ENCODE results near the gene FSTL3. TPM values are rescaled to one million over a fixed set of nuclear protein-coding genes. Genes with fewer than 3 reads are reported as not detected.

FSTL3 gene
- total RNA-seq, 1 donor, result 52.1 TPM

DNA sequence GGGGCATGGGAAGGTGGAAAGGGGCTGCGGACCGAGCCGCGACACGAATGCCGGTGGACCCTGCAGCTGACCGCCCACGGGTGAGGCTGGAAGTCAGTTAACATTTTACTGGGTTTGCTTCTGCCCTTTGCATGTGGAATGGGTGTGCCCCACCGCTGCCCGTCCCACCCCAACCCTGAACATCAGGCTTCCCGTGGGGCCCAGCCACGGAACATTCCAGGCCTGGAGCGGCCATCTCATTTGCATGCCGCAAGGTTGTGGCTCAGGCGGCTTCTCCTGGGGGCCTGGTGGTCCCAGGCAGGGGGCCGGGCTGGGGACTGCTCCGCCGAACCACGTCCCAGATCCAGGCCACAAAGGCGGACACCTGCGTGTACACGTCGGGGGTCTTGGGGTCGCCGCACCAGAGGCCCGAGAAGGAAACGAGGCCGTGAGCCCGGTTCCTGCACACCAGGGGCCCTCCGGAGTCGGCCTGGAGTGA lies 9.3 kb downstream of the FSTL3 start:
- no peaks in the 10 kb centered on the region for H3K27me3 ChIP-seq (ENCODE audit: insufficient read depth, low read length)
- H4K20me1 ChIP-seq (ENCODE audit: insufficient read depth, low read length), result no peaks in the 10 kb centered on the region
- TF ChIP-seq, protein P1, sequence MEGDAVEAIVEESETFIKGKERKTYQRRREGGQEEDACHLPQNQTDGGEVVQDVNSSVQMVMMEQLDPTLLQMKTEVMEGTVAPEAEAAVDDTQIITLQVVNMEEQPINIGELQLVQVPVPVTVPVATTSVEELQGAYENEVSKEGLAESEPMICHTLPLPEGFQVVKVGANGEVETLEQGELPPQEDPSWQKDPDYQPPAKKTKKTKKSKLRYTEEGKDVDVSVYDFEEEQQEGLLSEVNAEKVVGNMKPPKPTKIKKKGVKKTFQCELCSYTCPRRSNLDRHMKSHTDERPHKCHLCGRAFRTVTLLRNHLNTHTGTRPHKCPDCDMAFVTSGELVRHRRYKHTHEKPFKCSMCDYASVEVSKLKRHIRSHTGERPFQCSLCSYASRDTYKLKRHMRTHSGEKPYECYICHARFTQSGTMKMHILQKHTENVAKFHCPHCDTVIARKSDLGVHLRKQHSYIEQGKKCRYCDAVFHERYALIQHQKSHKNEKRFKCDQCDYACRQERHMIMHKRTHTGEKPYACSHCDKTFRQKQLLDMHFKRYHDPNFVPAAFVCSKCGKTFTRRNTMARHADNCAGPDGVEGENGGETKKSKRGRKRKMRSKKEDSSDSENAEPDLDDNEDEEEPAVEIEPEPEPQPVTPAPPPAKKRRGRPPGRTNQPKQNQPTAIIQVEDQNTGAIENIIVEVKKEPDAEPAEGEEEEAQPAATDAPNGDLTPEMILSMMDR (IDR thresholded peaks at IDR 0.05; ENCODE audit: extremely low read depth, low read depth, low read length), result no peak
- H3K36me3 ChIP-seq (ENCODE audit: insufficient read depth, low read length), result no peaks in the 10 kb centered on the region
- no peaks in the 10 kb centered on the region for H3K9me3 ChIP-seq (ENCODE audit: low read depth, low read length)
- no peak overlapping the region for H3K4me2 ChIP-seq (ENCODE audit: insufficient read depth, low read length)
- no peaks in the 10 kb centered on the region for H3K79me2 ChIP-seq (ENCODE audit: insufficient read depth, low read length)
- H3K27ac ChIP-seq (ENCODE audit: low read depth, low read length), result no peak overlapping the region
- H3K4me1 ChIP-seq (ENCODE audit: insufficient read depth, low read length), result no peaks in the 10 kb centered on the region
- no peak overlapping the region for H2AFZ ChIP-seq (ENCODE audit: low read length)
- peak; percentile 59 for DNase-seq (ENCODE audit: insufficient read length, low spot score, missing footprints)
- H3K4me3 ChIP-seq (ENCODE audit: insufficient read depth, low read length), result no peak overlapping the region

DNA sequence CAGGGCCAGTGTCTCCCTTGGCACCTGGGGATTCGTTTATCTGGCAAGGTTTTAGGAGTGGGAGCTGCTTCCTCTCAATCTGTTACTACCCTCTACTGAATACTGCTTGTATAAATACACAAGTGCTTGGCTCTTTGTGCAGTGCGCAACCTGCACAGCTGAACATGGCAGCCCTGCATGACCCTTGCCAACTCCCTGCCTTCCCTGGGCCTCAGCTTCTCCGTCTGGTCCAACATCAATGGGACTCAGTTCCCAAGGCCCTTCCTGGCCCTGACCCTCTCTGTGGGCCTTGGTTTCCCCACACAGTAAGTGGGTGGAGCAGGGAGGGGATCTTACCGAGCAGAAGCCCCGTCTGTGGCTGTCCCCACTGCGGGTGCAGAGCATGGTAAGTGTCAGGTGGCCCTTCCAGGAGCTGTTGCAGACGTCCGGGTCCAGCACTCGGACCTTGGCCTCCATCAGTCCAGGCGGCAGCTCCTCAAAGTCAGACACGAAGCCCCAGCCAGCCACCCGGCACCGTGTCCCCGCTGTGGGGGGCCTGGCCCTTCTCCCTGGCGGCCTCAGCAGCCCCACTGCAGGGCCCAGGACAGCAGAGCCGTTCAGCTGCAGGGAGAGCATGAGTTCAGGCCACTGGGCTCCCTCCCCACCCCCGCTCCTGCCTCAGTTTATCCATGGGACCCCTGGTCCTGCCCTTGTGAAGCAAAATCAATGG lies 10.6 kb downstream of the FSTL3 start:
- H3K9me3 ChIP-seq (ENCODE audit: low read depth, low read length), result no peaks in the 10 kb centered on the region
- DNase-seq (ENCODE audit: insufficient read length, low spot score, missing footprints), result peak; percentile 31
- TF ChIP-seq, protein P1 (IDR thresholded peaks at IDR 0.05; ENCODE audit: extremely low read depth, low read depth, low read length), result no peak
- H3K27ac ChIP-seq (ENCODE audit: low read depth, low read length), result no peak overlapping the region
- H3K4me2 ChIP-seq (ENCODE audit: insufficient read depth, low read length), result no peak overlapping the region
- no peaks in the 10 kb centered on the region for H4K20me1 ChIP-seq (ENCODE audit: insufficient read depth, low read length)
- H3K4me3 ChIP-seq (ENCODE audit: insufficient read depth, low read length), result no peak overlapping the region
- no peaks in the 10 kb centered on the region for H3K4me1 ChIP-seq (ENCODE audit: insufficient read depth, low read length)
- no peak overlapping the region for H2AFZ ChIP-seq (ENCODE audit: low read length)
- no peaks in the 10 kb centered on the region for H3K36me3 ChIP-seq (ENCODE audit: insufficient read depth, low read length)
- H3K79me2 ChIP-seq (ENCODE audit: insufficient read depth, low read length), result no peaks in the 10 kb centered on the region
- no peaks in the 10 kb centered on the region for H3K27me3 ChIP-seq (ENCODE audit: insufficient read depth, low read length)

DNA sequence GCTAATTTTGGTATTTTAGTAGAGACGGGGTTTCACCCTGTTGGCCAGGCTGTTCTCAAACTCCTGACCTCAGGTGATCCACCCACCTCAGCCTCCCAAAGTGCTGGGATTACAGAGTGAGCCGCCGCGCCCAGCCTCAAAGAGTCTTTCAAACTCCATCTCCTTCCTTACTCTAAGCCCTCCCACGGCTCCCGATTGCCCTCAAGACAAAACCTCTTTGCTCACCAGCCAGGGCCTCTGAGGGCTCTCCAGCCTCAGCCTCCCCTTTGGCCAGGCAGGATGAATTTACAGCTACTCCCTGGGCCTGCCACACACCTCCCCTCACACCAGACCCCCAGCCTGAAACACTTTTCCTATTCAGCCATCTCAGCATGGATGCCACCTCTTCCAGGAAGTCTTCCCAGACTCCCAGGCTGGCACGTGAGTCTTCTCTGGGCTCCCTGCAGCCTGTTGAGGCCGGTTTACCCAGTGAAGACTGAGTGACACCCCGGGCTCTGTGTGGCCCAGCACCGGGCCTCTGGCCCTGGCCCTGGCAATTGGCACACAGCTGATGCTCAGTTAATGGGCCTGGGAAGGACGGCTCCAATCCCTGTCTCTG lies 11.5 kb downstream of the FSTL3 start:
- Histone ChIP-seq H2AFZ (ENCODE audit: low read length) (no peak overlapping the region), H3K79me2 (ENCODE audit: insufficient read depth, low read length) (no peaks in the 10 kb centered on the region), H4K20me1 (ENCODE audit: insufficient read depth, low read length) (no peaks in the 10 kb centered on the region), H3K27ac (ENCODE audit: low read depth, low read length) (no peak overlapping the region), H3K4me3 (ENCODE audit: insufficient read depth, low read length) (no peak overlapping the region), H3K27me3 (ENCODE audit: insufficient read depth, low read length) (no peaks in the 10 kb centered on the region), H3K36me3 (ENCODE audit: insufficient read depth, low read length) (no peaks in the 10 kb centered on the region), H3K9me3 (ENCODE audit: low read depth, low read length) (no peaks in the 10 kb centered on the region), H3K4me1 (ENCODE audit: insufficient read depth, low read length) (no peaks in the 10 kb centered on the region), H3K4me2 (ENCODE audit: insufficient read depth, low read length) (no peak overlapping the region)
- peak; percentile 39 for DNase-seq (ENCODE audit: insufficient read length, low spot score, missing footprints)
- TF ChIP-seq, protein P1 (IDR thresholded peaks at IDR 0.05; ENCODE audit: extremely low read depth, low read depth, low read length), result no peak

DNA sequence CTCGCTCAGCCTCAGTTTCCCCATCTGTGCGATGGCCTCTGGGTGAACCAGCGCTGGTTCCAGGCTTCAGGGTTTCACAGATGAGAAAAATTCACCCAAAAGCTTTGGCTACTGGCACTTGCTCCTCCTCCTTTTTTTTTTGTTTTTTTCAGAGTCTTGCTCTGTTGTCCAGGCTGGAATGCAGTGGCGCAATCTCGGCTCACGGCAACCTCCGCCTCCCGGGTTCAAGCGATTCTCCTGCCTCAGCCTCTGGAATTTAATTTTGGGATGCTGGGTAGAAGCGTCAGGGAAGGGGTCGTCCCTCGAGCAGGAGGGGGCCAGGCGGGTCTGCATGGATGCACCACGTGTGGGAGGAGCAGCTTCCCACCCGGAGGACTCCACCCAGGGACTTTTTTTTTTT lies 12.0 kb downstream of the FSTL3 start:
- Histone ChIP-seq H3K9me3 (ENCODE audit: low read depth, low read length) (no peaks in the 10 kb centered on the region), H3K36me3 (ENCODE audit: insufficient read depth, low read length) (no peaks in the 10 kb centered on the region), H4K20me1 (ENCODE audit: insufficient read depth, low read length) (no peaks in the 10 kb centered on the region), H3K27ac (ENCODE audit: low read depth, low read length) (no peak overlapping the region), H3K4me3 (ENCODE audit: insufficient read depth, low read length) (no peak overlapping the region), H3K79me2 (ENCODE audit: insufficient read depth, low read length) (no peaks in the 10 kb centered on the region), H3K4me1 (ENCODE audit: insufficient read depth, low read length) (no peaks in the 10 kb centered on the region), H3K27me3 (ENCODE audit: insufficient read depth, low read length) (no peaks in the 10 kb centered on the region), H2AFZ (ENCODE audit: low read length) (no peak overlapping the region), H3K4me2 (ENCODE audit: insufficient read depth, low read length) (no peak overlapping the region)
- TF ChIP-seq, protein P1 (IDR thresholded peaks at IDR 0.05; ENCODE audit: extremely low read depth, low read depth, low read length), result no peak
- peak; percentile 78 for DNase-seq (ENCODE audit: insufficient read length, low spot score, missing footprints)

Measured in osteoblast (primary cell).